NCI-H748 (cell line): Measurements from ENCODE around the gene SEC14L2.

ENCODE experiments used
- DNase-seq: peaks from one replicate; lab custom pipeline; 2025; ENCODE audit not compliant: unreplicated experiment; lab: John Stamatoyannopoulos, UW

SEC14L2 gene

DNA sequence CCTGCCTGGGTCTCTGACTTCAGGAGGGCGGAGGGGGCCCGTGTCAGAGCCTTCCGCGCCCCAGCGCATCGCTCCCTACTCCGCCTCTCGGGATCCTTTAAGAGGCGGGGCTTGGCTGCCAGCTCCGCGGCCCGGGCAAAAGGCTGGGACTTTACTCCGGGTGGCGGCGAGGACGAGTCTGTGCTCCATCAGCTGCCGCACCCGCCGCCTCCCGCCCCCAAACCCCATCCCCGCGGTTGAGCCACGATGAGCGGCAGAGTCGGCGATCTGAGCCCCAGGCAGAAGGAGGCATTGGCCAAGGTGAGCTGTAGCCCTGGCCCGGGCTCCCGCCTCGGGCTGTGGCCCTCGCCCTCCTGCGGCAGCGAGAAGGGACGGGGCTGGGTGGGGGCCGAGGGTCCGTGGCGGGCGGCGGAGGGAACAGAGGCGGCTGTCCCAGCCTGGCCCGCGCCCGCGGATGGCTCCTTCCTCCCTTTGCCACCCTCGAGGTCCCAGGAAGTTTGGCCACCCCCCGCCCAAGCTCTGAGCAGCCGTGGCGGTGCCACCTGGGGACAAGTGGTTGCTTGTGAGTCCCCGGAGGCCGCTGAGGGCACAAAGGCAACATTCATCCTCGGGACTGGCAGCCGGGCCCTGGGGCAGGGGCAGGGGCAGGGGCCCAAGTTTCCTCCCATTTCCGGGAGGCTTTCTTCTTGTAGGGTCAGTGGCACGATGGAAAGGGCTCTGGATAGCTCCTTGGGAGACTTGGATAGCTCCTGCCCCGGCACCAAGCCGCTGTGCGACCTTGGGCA lies at the start of gene SEC14L2:
SEC14L2 (plus strand) TSS at position 148 of the 785 bp plus-strand sequence; CDS start at position 247, 99 bp downstream.
- peak; percentile 67 for DNase-seq

DNA sequence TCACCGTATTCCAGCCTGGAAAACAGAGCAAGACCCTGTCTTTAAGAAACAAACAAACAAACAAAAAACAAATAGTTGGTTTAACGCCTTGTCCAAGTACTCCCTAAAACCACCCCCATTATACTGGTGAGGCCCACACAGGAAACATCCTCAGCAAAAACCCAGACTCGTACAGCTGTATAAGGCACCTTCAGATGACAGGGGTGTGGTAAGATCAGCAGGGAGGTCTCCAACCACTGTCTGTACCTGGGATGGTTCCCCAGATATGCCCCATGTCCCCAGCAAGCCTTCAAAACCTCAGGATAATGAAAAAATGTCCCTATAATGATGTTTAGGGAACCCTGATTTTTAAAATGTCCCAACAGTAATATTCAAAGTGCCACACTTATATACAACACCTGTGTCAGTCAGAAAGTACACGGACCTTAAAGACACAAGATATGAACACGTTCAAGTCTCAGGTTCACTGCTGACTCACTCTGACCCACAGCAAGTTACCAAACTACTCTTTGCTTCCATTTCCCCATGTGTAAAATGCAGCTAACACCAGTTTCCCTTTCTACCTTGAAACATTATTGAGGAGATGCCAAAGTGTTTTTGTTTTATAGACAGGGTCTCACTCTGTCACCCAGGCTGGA lies 49.4 kb upstream of the SEC14L2 start:
- DNase-seq = no peak

DNA sequence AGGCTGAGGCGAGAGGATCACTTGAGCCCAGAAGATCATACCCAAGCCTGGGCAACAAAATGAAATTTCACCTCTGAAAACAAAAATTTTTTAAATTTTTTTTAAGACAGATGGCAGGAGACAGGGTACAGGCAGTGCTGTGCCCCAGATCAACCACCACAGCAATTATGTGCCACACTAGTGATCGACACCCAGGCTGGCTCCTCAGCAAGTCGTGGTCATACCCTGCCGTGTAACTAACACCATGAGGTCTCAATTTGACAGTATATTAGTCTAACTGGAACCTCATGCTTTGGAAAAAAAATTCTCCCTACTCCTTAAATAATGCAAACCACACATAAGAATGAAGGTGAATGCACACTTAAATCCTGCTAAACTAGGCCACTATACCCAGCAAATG lies 48.4 kb upstream of the SEC14L2 start:
- no peak for DNase-seq

DNA sequence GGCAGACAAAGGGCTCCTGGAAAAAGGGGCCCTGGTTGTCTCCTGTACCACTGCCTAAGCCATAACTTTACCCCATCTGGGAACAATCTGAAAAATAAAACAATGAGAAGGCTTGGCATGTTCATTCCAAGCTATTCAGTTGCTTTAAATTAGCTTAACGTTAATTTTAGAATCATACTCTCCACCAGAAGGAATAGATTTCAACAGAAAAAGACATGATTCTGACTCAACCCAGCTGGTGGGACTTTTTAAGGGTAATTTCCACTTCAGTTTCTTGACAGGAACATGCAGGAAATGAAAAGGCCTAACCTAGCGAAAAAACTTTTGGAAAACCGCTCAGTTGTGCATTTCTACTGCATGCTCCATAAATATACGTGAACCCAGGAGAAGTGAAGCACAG lies 48.0 kb upstream of the SEC14L2 start:
- DNase-seq = no peak

DNA sequence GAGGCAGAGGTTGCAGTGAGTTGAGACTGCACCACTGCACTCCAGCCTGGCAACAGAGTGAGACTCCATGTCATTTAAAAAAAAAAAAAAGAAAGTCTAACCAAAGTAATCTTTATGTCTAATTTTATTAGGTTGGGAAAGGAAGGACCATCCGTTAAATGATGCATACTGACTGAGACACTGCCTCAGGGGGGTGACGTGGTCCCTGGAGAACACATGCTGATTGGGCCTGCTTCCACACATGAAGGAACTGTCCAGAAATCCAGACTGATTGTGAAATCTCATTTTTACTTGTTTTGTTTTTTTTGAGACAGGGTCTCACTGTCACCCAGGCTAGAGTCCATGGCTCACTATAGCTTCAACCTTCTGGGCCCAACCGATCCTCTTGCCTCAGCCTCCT lies 45.6 kb upstream of the SEC14L2 start:
- DNase-seq = no peak

DNA sequence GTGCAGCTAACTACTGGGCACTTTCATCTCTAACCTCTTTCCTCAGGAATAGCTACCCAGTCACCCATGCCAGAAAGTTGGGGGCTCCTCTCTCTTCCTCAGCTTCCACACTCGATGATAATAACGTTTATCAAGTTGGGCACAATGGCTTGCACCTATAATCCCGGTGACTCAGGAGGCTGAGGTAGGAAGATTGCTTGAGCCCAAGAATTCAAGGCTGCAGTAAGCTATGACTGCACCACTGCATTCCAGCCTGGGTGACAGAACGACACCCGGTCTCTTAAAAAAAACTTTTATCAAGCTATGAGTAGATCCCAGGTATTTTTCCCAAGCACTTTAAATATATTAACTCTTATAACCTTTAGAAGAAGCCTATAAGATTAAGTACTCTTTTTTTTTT lies 42.2 kb upstream of the SEC14L2 start:
- DNase-seq = no peak

DNA sequence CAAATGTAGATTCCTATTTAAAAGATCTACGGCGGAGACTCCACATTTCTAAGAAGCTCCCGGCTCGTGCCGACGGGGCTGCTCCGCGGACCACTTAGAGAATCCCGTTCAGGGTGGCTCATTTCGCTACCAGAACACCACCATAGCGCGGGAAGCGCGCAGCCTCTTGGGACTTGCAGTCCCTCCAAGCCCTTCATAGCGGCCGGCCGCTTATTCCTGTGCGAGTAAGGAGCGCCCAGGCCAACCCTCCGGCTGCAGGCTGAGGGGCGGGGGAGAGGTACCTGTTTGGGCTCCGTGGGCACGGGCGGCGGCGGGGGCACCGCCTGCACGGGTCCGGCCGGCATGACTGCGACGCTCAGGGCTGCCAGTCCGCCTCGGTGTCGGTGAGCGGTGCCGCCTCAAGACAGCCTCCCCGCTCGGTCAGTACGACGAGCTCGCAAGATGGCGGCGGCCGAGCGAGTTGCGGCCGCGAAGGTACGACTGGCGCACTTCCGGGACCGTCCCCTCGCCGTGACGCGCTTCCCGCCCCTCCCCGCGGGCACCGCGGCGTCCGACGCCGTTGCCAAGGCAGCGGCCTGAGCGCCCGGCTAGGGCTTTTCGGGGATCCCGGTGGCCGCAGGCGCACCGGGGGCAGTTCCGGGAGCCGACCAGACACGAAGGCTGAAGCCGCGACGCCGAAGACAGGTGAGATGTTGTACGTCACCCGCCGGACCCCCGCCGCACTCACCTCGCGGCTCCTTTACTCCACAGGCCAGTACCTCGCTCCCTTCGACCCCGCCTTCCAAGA lies 40.2 kb upstream of the SEC14L2 start, which contains the start of the genes CCDC157 and SF3A1:
CCDC157 (plus strand) TSS at position 559 of the 787 bp plus-strand sequence. CDS start 8,994 bp downstream, outside the sequence.
SF3A1 (minus strand) TSS at position 446 of the 787 bp plus-strand sequence; CDS start at position 344, 102 bp downstream.
- DNase-seq = peak; percentile 90

DNA sequence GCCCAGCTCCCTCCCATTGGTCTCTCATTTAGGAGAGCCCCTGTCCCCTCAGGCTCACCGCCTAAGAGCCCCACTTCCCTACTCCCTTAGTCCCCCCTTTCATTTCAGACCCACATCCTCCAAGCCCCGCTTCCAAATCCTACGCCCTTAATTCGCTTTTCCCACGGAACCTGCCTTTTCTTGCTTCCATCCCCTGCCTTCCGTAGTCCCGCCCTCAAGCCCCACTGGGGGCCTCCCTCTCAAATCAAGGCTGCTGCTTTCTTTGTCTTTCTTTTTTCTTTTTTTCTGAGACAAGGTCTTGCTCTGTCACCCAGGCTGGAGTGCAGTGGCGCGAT lies 39.6 kb upstream of the SEC14L2 start:
- no peak for DNase-seq

DNA sequence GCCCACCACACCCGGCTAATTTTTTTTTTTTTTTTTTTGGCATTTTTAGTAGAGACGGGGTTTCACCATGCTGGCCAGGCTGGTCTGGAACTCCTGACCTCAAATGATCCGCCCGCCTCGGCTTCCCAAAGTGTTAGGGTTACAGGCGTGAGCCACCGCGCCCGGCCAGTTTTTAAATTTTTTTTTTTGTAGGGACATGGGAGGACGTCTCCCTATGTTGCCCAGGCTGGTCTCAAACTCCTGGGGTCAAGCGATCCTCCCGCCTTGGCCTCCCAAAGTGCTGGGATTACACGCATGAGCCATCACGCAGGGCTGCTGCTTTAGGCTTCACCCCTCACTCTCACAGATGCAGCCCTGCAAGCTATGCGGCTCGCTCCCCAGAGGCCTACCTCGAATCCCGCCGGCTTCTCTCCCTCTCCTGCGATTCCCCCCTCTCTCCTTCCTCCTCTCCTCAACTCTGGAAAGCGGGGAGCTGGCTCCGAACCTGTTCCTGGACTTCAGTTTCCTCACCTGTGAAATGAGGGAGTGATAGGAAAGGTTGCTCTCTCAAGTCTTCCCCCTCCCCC lies 39.1 kb upstream of the SEC14L2 start:
- no peak for DNase-seq

DNA sequence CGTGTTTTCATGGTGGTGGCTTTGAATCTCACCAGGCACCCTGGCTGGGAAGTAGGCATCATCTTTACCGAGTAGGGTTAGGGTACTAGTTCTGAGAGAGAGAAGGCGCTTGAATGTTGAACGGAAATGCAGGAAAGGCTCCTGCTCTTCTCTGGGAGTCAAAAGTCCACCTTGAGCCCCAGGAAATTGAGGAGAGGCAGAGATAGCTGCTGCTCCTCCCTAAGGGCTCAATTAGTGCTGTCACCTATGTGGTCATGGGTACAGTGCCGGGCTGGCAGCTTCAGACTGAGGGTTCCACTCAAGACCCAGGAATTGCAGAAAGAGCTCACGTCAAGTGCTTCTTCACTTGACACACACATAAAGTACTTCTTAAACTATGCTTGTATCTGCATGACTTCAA lies 38.3 kb upstream of the SEC14L2 start:
- DNase-seq = no peak

DNA sequence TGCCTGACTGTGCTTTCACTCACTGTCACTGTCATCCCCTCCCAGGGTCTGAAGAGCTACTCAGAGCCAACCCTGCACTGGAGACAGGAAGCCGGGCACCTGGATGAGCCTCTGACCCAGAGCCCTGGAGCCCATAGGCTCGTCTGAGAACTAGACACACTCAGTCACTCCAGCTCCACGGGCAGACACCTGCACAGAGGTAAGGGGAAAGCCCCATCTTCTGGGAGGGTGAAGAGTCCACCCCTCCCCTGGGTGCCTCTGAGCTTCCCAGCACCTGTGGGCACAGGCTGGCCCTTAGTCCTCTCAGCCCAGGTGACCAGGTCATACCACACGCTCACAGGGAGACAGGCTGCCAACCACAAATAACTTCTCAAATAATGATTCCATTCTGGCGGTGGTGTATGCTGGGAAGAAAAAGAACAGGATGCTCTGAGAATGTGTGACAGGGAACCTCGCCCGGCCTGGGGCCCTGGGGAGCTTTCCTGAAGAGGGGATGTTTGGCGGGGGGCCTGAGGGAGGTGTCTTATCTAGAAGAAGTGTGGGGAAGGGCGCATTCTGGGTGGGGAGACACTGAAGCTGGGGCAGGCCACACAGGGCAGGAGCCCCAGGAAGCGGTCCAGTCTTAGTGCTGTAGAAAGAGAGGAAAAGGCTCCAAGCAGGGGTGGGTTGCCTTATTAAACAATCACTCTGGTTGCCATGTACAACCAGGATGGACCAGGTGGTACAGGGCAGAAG lies 34.7 kb upstream of the SEC14L2 start:
- DNase-seq = no peak

DNA sequence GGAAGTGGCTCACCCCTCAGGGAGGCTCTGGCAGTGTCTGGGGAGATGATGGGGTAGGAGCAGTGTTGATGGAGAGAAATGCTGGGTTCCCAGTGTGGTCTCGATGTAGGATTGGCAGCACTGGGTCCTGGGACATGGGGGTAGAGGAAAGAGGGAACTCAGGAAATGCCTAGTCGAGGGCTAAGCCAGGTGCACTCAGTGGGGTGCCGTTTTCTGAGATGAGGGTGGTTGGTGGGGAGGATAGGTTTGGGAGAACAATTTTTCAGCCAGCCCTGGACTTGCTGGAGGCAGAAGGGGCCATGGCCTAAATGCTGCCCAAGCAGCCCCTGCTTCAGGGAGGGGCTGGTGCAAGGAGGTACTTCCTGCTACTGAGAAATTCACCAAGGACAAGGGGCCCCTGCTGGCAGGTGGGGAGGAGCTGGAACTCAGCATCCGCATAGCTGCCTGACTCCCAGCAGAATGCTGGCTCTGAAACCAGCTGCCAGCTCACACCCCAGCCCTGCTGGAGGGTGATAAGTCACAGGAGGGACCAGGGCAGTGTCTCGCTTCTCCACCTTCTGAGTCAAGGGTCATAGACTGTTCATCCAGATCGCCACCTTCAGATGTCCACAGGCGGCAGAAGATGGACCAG lies 34.1 kb upstream of the SEC14L2 start:
- no peak for DNase-seq

DNA sequence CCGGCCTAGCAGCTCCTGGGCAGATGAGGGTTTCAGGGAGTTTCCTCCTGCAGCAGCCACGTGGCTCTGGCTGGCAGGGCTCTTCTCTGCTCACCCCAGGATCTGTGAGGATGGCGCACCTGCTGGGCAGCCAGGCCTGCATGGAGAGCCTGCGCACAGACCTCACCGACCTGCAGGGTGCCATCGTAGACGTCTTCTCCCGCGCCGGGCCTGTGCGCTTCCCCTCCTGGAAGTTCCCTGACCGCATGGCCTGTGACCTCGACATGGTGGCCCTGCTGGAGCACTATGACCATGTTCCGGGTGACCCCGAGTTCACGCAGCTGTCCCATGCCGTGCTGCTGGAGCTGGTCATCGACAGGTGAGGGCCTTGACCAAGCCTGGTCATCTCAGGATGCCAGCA lies 30.9 kb upstream of the SEC14L2 start:
- no peak for DNase-seq

DNA sequence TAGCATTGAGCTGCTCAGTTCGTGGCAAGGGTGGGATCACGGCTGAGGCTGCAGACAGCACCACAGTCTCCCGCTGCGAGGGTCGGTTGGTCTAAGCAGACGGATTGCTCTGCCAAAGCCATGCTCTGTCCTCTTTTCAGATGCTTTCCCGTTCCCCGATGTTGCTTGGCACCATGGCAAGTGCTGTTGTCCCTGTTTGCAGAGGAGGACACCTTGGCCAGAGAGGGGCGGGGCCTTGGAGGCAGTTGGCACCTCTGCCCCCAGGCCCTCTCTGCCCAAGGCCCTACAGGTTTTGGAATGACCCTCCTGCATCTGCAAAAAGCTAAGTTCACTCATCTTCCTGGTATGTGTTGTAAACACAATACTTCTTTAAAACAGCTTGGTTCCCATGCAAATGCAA lies 28.4 kb upstream of the SEC14L2 start:
- no peak for DNase-seq

DNA sequence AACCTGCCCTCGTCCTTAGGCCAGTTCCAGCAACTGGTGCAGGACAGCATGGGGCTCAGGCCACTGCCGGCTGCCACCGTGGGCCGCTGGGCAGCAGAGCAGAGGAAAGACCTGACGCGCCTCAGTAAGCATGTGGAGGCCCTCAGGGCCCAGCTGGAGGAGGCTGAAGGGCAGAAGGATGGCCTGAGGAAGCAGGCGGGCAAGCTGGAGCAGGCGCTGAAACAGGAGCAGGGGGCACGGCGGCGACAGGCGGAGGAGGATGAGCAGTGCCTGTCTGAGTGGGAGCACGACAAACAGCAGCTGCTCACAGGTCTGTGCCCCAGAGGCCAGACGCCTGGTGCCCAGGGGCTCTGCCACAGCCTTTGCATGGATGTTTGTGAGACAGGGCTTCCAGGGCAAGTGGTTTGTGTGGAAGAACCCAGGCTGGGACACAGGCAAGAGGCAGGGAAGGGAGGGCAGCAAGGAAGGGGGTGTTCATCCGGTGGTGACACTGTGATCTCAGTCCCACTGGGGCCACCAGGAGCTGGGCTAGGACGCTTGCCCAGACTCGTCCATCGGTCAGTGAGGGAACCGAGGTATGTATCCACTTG lies 26.1 kb upstream of the SEC14L2 start:
- peak; percentile 7 for DNase-seq

DNA sequence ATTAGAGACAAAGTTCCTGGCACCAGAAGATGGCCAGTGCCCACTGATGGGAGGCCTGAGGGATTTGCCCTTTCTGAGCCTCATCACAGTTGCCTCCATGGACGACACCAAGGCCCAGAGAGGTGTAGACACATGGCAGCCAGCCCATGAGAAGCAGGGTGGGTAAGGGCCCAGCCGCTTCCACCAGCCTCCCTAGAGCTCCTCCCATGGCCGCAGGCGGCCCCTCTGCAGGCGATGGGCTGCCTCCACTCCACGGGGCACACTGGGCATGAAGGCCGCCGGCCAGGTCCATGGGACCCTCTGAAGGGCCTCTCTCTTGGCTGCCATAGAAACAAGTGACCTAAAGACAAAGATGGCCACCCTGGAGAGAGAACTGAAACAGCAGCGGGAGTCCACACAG lies 25.5 kb upstream of the SEC14L2 start:
- DNase-seq = no peak

DNA sequence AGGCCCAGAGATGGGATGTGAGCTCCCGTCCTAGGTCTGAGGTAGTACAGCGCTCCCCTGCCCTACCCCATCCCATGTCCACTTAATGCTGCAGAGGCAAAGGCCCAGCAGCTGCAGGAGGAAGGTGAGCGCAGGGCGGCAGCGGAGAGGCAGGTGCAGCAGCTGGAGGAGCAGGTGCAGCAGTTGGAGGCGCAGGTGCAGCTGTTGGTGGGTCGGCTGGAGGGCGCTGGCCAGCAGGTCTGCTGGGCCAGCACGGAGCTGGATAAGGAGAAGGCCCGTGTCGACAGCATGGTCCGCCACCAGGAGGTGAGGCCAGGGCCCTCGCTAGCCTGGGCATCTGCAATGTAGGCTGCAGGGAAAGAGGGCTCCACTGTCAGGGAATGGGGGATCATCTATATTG lies 24.8 kb upstream of the SEC14L2 start:
- peak; percentile 79 for DNase-seq

DNA sequence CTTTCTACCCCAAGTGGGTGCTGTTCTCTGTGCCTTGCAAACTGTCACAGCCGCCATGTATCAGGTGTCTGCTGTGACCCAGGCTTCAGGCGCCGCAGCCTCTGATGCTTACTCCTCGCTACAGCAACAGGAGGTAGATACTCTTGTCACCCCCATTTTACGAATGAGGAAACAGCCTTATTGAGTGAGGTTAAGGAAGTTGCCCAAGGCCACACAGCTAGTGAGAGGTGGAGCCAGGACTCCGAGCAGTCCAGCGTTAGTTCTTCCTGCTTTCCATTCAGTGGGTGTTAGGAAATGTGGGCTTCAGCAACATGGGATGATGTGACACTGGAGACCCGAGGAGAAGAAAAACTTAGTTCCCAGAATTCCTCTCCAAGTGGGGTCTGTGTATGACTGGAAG lies 23.9 kb upstream of the SEC14L2 start:
- DNase-seq = no peak

DNA sequence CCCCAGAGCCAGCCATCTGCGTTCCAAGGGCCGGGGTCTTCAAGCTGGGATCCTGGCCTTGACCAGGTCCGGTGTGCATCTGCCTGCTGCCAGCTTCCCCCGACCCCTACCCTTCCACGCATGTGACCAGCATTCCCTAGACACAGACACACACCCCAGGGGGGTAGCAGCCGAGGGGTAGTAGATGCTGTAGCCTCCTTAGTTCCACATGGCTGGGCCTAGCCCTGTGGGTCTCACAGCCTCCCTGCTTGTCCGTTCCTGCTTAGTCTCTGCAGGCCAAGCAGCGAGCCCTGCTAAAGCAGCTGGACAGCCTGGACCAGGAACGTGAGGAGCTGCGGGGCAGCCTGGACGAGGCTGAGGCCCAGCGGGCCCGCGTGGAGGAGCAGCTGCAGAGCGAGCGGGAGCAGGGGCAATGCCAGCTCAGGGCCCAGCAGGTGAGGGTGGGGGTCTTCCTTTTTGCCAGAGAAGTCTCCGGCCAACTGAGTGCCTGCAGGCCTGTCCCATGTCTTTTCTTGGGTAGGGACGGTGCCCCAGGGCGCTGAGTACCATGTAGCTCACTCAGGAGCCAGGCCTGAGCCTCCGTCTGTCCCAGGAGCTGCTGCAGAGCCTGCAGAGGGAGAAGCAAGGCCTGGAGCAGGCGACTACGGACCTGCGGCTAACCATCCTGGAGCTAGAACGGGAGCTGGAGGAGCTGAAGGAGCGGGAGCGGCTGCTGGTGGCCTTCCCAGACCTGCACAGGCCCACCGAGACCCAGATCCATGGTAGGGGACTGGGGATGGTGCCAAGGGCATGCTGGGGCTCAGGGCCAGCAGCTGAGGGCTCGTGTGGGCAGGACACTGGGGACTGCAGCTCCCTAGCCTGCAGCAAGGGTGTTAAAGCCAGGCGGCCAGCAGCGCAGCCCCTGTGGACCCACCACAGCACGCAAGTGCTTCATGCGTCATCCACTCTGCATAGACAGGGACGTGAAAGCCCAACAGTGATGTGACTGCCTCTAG lies 23.2 kb upstream of the SEC14L2 start:
- DNase-seq = no peak
